Hepatocyte (in vitro differentiated cells): ENCODE measurements around the gene CPEB1. TPM values are rescaled to one million over a fixed set of nuclear protein-coding genes. Genes with fewer than 3 reads are reported as not detected.

Experiments
- DNase-seq: peaks from one replicate; pipeline ENCODE4 v3.0.0-alpha.2; 2016; ENCODE audit warnings: low spot score
- H2AFZ ChIP-seq: fragments of 200-600 bp; sonication (generic); 2 replicates; pipeline ENCODE4 v1.6.0; 2016; ENCODE audit warnings: antibody characterized with exemption, mild to moderate bottlenecking
- H3K27ac ChIP-seq: fragments of 200-600 bp; sonication (generic); 2 replicates; pipeline ENCODE4 v1.5.1; 2016; ENCODE audit warnings: mild to moderate bottlenecking
- H3K27me3 ChIP-seq: fragments of 200-600 bp; sonication (generic); 2 replicates; pipeline ENCODE4 v1.6.1; 2016
- H3K36me3 ChIP-seq: fragments of 200-600 bp; sonication (generic); replicated peaks from 2 replicates; pipeline ENCODE4 v1.5.1; 2016; ENCODE audit warnings: low read depth; ENCODE audit not compliant: insufficient read depth
- H3K4me1 ChIP-seq: fragments of 200-600 bp; sonication (generic); 2 replicates; pipeline ENCODE4 v1.5.1; 2016; ENCODE audit warnings: mild to moderate bottlenecking, moderate library complexity; ENCODE audit not compliant: insufficient read depth
- H3K4me2 ChIP-seq: fragments of 200-600 bp; sonication (generic); 2 replicates; pipeline ENCODE4 v1.6.0; 2016
- H3K4me3 ChIP-seq: fragments of 200-600 bp; sonication (generic); 2 replicates; pipeline ENCODE4 v1.5.1; 2016; ENCODE audit warnings: mild to moderate bottlenecking
- H3K79me2 ChIP-seq: fragments of 200-600 bp; sonication (generic); 2 replicates; pipeline ENCODE4 v1.6.0; 2017; ENCODE audit warnings: mild to moderate bottlenecking
- H3K9me2 ChIP-seq: fragments of 200-600 bp; sonication (generic); replicated peaks from 2 replicates; pipeline ENCODE4 v1.6.0; 2017; ENCODE audit warnings: mild to moderate bottlenecking; ENCODE audit not compliant: insufficient read depth
- H3K9me3 ChIP-seq: fragments of 200-600 bp; sonication (generic); 2 replicates; pipeline ENCODE4 v1.5.1; 2016; ENCODE audit warnings: low read depth, mild to moderate bottlenecking
- H4K20me1 ChIP-seq: fragments of 200-600 bp; sonication (generic); 2 replicates; pipeline ENCODE4 v1.6.0; 2016; ENCODE audit warnings: mild to moderate bottlenecking; ENCODE audit not compliant: insufficient read depth, poor library complexity, severe bottlenecking
- CTCF ChIP-seq: fragments of 200-600 bp; sonication (generic); IDR thresholded peaks from 2 replicates; pipeline ENCODE4 v1.5.1; 2016; ENCODE audit warnings: antibody characterized with exemption, mild to moderate bottlenecking; ENCODE audit not compliant: poor library complexity
- EZH2 ChIP-seq: fragments of 200-600 bp; sonication (generic); IDR thresholded peaks from 2 replicates; pipeline ENCODE4 v1.6.1; 2016; ENCODE audit warnings: antibody characterized with exemption, mild to moderate bottlenecking, borderline replicate concordance
- EZH2phosphoT487 ChIP-seq: fragments of 200-600 bp; sonication (generic); IDR thresholded peaks from one replicate; pipeline ENCODE4 v1.6.1; 2018; ENCODE audit warnings: antibody characterized with exemption, mild to moderate bottlenecking, low read depth, moderate library complexity; ENCODE audit not compliant: unreplicated experiment, severe bottlenecking
- WGBS: methylation state at CpG from one replicate; pipeline ENCODE4 v1.1.6; 2016; ENCODE audit warnings: low lambda C conversion rate; ENCODE audit errors: missing lambda C conversion rate; 5-methylcytosine and 5-hydroxymethylcytosine counted together
- polyA plus RNA-seq: library from polyadenylated mRNA; unstranded; fragments of >200 nt; fragmentation: Nextera tagmentation; extraction: Ambion mirVana; gene quantifications from 2 replicates; pipeline ENCODE4 v1.2.1, GENCODE V29; 2016
- total RNA-seq: library from RNA; depleted of rRNA; stranded (reverse); fragments of >200 nt; gene quantifications from 2 replicates; pipeline ENCODE4 v1.2.3, GENCODE V29; 2014

CPEB1 gene
- total and polyA plus RNA-seq, 2 experiments from 2014 or later, result 0.87 to 1.9 TPM

DNA sequence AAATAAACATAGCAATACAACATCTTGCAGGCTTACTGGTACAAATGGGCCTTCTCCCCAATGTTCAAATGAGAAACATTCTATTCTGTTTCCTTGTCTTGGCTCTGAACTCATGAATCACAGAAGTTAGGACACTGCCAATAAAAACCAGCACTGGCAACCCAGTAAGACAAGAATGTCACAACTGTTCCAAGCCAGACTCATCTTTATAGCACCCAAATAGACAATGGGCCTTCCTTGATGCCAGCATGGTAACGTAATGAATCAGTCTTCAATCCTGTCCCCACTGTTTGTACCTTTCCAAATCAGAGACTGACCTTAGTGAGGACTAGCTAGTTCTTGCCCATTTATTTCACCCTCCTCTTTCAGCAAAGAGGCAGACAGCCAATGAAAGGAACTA lies 92.8 kb downstream of the CPEB1 start:
- Histone ChIP-seq H3K4me2 (no peak overlapping the region), H3K36me3 (no peaks in the 10 kb centered on the region), H2AFZ (no peak overlapping the region), H4K20me1 (no peaks in the 10 kb centered on the region), H3K9me2 (no peaks in the 10 kb centered on the region), H3K79me2 (no peaks in the 10 kb centered on the region), H3K4me3 (no peak overlapping the region), H3K27me3 (peaks cover 6% of the 10 kb centered on the region), H3K4me1 (no peaks in the 10 kb centered on the region), H3K9me3 (no peaks in the 10 kb centered on the region), H3K27ac (no peak overlapping the region)
- TF ChIP-seq CTCF (no peak), EZH2 (no peak), EZH2phosphoT487 (no peak)
- 100% methylated on average over 1 of the region's 1 CpG for WGBS
- DNase-seq, result no peak

- Histone ChIP-seq H3K4me2 (no peak overlapping the region), H3K4me3 (no peak overlapping the region), H3K79me2 (no peaks in the 10 kb centered on the region), H3K4me1 (no peaks in the 10 kb centered on the region), H3K27me3 (peaks cover 6% of the 10 kb centered on the region), H3K9me2 (no peaks in the 10 kb centered on the region), H4K20me1 (no peaks in the 10 kb centered on the region), H3K9me3 (no peaks in the 10 kb centered on the region), H2AFZ (no peak overlapping the region), H3K36me3 (no peaks in the 10 kb centered on the region), H3K27ac (no peak overlapping the region)
- TF ChIP-seq EZH2 (no peak), CTCF (no peak), EZH2phosphoT487 (no peak)
- WGBS, result 80% methylated on average over 1 of the region's 1 CpG
- no peak for DNase-seq
Measured at GRCh38 chr15:82553846-82554245, 93.3 kb downstream of the CPEB1 start.

- no peaks in the 10 kb centered on the region for H3K36me3 ChIP-seq
- no peak for TF ChIP-seq EZH2
- no peak for TF ChIP-seq CTCF
- TF ChIP-seq EZH2phosphoT487, result no peak
- H3K9me2 ChIP-seq, result no peaks in the 10 kb centered on the region
- peaks cover 6% of the 10 kb centered on the region for H3K27me3 ChIP-seq
- H2AFZ ChIP-seq, result no peak overlapping the region
- no peaks in the 10 kb centered on the region for H3K9me3 ChIP-seq
- H3K79me2 ChIP-seq, result no peaks in the 10 kb centered on the region
- H3K4me2 ChIP-seq, result no peak overlapping the region
- H3K4me1 ChIP-seq, result no peaks in the 10 kb centered on the region
- no peaks in the 10 kb centered on the region for H4K20me1 ChIP-seq
- WGBS, result 75% methylated on average over 2 of the region's 2 CpGs
- H3K27ac ChIP-seq, result no peak overlapping the region
- DNase-seq, result no peak
- H3K4me3 ChIP-seq, result no peak overlapping the region
Measured at GRCh38 chr15:82552861-82553260, 94.3 kb downstream of the CPEB1 start.

GRCh38 chr15:82551646-82552247 lies 95.4 kb downstream of the CPEB1 start:
- Histone ChIP-seq H3K4me2 (no peak overlapping the region), H3K27ac (no peak overlapping the region), H3K4me1 (no peaks in the 10 kb centered on the region), H3K4me3 (no peak overlapping the region), H3K27me3 (peaks cover 6% of the 10 kb centered on the region), H3K36me3 (no peaks in the 10 kb centered on the region), H4K20me1 (no peaks in the 10 kb centered on the region), H3K9me3 (no peaks in the 10 kb centered on the region), H3K9me2 (no peaks in the 10 kb centered on the region), H2AFZ (no peak overlapping the region), H3K79me2 (no peaks in the 10 kb centered on the region)
- WGBS, result 72% methylated on average over 5 of the region's 5 CpGs
- DNase-seq, result no peak
- TF ChIP-seq CTCF, result no peak
